Stimulated activated naive CD4-positive, alpha-beta T cell treated with Interleukin-2 at 50 U/mL for 16 hours (primary cell): ENCODE data around the gene SLC7A5.
"Not testable (repeated sequence)": the region's sequence is repeated elsewhere in the genome, so short reads cannot be mapped to it uniquely, and the experiment has no call there.

Experiments used
- DNase-seq: peaks from one replicate; lab custom pipeline; 2025; lab: John Stamatoyannopoulos, UW

SLC7A5 gene

DNA sequence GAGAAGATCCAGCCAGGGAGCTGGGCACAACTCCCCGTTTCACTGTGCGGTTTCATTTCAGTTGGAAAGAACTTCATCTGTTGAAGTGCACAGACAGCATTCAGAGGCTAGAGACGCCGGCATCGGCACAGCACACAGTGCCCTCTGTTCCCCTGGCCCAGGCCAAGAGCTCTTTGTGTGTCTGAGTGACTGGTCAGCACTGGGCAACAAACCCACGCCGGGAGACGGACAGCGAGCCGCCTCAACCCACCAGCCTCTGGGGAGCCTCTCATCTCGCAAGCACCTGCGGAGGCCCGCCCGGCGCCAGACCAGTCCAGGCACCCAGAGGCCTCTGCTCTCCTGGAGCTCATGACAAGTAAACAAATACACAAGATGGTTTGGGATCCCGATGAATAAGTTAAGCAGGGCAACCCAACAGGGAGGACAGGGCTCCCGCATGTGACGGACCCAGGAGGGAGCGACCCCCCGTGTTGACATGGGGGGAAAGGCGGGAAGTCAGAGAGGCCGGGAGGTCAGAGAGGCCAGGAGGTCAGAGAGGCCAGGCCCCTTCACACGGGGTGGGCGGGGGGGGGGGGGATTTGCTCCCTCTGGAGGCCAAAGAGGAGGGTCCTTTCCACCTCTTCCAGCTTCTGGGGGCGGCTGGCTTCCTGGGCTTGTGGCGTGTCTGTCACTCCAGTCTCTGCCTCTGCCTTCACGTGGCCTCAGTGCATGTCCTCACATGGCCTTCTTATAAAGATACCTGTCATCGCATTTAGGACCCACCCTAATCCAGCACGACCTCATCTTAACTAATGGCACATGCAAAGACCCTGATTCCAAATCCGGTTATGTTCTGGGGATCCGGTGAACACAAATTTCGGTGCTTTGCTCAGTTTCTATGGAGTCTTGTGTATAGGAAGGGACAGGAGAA lies 77.8 kb downstream of the SLC7A5 start:
- no peak for DNase-seq

DNA sequence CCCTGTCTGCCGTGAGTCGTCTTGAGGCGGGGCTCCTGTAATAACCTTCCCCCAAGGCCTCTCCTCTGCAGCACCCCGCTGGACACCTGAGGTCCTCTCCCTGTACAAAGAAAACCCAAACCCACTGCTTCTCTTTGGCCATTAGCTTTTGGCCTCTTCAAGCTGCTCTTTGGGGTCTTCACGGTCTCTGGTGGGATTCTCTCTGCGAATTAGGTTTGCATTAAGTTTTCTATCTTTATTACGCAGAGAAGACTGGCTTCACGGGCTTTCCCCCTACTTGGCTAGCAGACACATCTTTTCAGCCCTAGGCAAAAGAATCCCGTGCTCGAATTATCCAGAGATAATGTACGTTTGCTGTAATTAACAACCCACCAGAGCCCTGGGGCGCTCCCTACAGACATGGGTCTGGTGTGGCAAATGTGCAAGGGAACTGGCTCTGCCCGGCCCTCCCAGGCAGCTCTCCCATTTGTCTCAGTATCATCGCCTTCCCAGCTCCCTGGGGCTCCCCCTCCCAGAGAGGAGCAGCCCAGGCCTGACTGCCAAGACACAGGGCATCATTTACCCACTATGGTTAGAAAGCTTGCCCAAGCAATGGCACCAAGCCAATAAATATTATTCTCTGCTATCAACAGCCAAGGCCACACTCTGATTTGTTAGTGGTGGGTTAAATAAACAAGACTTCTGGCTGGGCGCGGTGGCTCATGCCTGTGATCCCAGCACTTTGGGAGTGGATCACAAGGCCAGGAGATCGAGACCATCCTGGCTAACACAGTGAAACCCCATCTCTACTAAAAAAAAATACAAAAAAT lies 78.8 kb downstream of the SLC7A5 start:
- no peak for DNase-seq

- DNase-seq = no peak
Measured at GRCh38 chr16:87789437-87790291, 79.6 kb downstream of the SLC7A5 start.

GRCh38 chr16:87788730-87789436 lies 80.4 kb downstream of the SLC7A5 start:
- DNase-seq = not testable (repeated sequence)

DNA sequence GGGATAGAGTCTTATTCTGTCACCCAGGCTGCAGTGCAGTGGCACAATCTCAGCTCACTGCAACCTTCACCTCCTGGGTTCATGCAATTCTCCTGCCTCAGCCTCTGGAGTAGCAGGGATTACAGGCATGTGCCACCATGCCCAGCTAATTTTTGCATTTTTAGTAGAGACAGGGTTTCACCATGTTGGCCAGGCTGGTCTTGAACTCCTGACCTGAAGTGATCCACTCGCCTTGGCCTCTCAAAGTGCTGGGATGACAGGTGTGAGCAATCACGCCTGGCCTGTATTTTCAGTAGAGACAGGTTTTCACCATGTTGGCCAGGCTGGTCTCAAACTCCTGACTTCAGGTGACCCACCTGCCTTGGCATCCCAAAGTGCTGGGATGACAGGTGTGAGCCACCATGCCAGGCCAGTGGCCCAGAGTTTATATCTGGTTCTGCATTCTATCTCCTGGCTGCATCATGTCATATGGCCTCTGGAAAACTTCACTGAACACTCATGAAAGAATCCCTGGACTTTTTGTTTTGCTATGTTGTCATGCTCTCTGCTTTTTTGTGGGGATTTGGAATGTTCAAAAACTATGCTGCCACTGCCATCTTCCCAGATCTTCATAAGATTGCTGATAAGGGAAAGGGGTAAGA lies 81.7 kb downstream of the SLC7A5 start:
- DNase-seq = not testable (repeated sequence)

DNA sequence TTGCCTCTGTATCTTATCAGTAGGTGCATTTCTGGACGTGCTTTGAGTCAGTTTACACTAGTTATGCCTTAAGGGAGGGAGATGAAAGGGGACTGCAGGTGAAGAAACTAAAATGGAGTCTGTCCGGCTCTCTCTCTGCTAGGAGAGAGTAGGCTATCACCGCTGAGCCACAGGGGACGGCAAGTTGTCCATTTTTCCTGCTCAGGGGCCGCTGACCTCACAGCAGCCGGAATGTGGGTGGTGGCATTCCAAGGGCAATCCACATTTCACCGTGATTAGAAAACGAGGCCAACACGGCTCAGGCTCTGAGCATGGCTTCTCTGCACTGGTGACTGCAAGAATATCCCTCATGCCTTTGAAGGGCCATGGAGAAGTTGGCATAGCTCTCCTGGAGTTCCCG lies 84.5 kb downstream of the SLC7A5 start:
- DNase-seq = no peak

DNA sequence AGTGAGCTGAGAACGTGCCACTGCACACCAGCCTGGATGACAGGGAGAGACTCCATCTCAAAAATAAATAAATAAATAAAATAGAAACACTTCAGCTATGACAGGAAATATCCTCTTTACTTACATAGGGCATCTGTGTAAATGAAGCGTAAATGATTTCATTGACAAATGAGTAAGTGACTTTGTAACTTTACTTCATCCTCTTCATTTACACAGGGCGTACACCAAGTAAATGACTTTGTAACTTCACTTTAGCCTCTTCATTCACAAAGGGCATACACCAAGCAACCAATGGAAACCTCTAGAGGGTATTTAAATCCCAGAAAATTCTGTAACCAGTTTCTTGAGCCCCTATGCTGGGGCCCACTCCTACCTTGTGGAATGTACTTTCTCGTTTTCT lies 87.3 kb downstream of the SLC7A5 start:
- no peak for DNase-seq

GRCh38 chr16:87780385-87780989 lies 88.8 kb downstream of the SLC7A5 start:
- DNase-seq = peak; percentile 43
